GM18505 (cell line): ENCODE measurements around the gene PDS5B.
"Not testable (repeated sequence)": the region's sequence is repeated elsewhere in the genome, so short reads cannot be mapped to it uniquely, and the experiment has no call there.

Experiments
- ATAC-seq: cut with Tn5 transposase; IDR thresholded peaks from one replicate; pipeline ENCODE4 v1.9.1; 2021; ENCODE audit not compliant: unreplicated experiment
- POLR2A ChIP-seq: IDR thresholded peaks from 4 replicates; pipeline ENCODE4 v1.6.1; 2011; ENCODE audit warnings: borderline replicate concordance; ENCODE audit not compliant: insufficient read depth, insufficient read length; ENCODE audit errors: extremely low read depth

PDS5B gene

DNA sequence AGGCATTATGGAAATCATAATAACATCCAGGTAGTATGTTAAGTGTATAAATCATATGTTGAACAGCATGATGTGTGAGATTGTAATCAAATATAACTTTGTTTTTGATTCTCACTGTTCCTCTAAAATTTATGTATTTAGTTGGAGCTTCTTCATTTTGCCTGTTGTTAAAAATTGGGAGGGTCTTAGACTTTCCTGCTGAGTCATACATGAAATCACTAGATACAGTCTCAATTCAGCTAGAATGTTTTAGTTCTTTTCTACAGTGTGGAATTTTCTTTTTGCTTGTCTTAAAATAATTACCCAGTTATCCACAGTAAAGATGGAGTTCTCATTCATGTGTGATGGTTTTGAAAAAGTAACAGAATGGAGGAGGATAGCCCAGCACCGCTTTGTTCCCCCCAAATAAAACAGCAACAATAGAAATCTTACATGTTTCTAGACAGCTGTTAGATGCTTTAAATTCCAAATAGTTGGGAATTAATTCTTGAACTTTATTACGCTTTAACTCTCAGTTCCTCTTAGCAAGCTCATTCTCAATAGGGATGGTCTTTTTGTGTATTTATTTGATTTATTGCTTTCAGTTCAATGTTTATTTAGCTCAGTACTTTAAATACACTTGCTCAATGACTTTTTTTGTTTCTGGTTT is 109.5 kb downstream of the PDS5B start:
- no peak for ATAC-seq
- no peak for TF ChIP-seq POLR2A

DNA sequence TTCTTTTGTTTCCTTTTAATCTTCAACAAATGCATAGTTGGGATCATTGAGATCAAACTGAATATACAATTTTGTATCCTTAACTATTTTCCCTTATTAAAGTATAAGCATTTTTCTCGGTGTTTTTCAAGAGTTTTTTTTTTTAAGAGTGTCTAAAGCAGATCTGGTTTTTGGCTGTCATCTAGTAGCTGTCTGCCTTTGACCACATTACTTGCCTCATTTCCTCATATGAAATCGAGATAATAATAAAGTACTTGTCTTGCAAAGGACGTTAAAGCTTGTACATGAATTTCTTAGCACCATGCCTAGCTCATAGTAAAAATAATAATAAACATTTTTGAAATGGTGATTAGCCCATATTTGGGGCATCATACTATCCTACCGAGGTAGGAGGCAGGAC is 121.2 kb downstream of the PDS5B start:
- ATAC-seq, result no peak
- TF ChIP-seq POLR2A, result no peak

DNA sequence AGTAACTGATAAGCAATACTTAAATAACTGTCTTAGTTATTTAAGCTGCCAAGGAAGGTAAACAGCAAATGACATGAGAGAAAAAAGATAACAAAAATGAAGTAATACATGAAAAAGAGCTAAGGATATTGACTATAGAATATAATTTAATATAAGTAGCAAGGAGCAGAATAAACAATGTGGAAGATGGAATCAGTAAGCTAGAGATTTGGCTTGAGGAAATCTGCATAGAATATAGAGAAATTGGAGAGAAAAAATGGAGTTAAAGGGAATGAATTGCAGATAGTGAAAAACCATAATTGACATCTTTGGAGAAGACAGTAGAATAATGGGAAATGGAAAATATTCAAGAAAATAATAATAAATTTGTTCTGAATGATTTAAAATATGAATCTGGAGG is 127.1 kb downstream of the PDS5B start:
- TF ChIP-seq POLR2A, result no peak
- ATAC-seq, result no peak

DNA sequence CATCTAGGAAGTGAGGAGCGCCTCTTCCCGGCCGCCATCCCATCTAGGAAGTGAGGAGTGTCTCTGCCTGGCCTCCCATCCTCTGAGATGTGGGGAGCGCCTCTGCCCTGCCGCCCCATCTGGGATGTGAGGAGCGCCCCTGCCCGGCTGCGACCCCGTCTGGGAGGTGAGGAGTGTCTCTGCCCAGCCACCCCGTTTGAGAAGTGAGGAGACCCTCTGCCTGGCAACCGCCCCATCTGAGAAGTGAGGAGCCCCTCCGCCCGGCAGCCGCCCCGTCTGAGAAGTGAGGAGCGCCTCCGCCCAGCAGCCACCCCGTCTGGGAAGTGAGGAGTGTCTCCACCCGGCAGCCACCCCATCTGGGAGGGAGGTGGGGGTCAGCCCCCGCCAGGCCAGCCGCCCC is 129.9 kb downstream of the PDS5B start:
- ATAC-seq, result not testable (repeated sequence)

DNA sequence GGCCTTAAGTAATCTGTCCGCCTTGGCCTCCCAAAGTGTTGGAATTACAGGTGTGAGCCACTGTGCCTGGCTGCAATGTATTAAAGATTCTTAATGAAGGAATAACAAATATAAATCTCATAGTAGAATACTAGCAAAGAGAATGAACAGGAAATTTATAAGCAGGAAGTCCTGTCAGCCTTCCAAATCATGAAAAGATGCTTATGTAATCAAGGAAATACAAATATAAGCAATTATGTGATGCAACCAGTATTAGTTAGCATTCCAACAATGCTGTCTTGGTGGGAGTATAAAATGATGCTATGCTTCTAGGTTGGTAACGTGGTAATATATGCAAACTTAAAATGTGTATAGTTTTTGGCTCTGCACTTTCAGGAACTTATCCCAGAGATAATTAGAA is 133.8 kb downstream of the PDS5B start:
- ATAC-seq, result no peak

DNA sequence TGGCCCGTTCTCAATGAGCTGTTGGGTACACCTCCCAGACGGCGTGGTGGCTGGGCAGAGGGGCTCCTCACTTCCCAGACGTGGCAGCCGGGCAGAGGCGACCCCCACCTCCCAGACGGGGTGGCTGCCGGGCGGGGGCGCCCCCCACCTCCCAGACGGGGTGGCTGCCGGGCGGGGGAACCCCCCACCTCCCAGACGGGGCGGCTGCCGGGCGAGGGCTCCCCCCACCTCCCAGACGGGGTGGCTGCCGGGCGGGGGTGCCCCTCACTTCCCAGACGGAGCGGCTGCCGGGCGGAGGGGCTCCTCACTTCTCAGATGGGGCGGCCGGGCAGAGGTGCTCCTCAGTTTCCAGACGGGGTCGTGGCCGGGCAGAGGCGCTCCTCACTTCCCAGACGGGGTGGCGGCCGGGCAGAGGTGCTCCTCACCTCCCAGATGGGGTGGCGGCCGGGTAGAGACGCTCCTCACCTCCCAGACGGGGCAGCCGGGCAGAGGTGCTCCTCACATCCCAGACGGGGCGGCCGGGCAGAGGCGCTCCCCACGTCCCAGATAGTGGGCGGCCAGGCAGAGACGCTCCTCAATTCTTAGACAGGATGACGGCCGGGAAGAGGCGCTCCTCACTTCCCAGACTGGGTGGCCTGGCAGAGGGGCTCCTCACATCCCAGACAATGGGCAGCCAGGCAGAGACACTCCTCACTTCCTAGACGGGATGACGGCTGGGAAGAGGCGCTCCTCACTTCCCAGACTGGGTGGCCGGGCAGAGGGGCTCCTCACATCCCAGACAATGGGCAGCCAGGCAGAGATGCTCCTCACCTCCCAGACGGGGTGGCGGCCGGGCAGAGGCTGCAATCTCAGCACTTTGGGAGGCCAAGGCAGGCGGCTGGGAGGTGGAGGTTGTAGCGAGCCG is 135.1 kb downstream of the PDS5B start:
- not testable (repeated sequence) for ATAC-seq

More for the DNA sequence above, 133.8 kb downstream of the PDS5B start:
- TF ChIP-seq POLR2A, result no peak

DNA sequence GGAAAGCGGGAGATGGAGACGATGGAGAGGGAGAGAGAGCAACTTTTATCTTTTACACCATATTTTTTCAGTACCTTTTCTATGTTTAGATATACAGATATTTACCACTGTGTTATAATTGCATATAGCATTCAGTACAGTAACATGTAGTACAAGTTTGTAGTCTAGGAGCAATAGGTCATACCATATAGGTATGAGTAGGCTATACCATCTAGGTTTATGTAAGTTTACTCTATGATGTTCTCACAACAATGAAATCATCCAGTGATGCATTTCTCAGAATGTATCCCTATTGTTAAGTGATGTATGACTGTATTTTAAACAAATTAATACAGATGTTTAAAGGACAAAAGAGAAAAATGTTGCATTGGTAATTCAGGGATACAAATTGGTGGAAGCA is 136.1 kb downstream of the PDS5B start:
- ATAC-seq, result no peak
- no peak for TF ChIP-seq POLR2A

DNA sequence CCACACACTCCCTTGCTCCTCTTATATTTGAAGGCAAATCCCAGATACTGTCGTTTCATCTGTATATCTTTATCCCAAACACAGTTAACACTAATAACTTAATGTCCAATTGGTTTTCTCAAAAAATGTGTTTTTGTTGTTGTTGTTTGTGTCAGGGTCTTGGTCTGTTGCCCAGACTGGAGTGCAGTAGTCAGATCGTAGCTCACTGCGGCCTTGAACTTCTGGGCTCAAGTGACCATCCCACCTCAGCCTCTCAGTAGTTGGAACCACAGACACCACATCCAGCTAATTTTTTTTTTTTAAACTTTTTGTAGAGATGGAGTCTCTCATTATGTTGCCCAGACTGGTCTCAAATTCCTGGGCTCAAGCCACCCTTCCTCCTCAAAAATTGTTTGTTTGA is 137.7 kb downstream of the PDS5B start:
- TF ChIP-seq POLR2A, result no peak
- no peak for ATAC-seq

DNA sequence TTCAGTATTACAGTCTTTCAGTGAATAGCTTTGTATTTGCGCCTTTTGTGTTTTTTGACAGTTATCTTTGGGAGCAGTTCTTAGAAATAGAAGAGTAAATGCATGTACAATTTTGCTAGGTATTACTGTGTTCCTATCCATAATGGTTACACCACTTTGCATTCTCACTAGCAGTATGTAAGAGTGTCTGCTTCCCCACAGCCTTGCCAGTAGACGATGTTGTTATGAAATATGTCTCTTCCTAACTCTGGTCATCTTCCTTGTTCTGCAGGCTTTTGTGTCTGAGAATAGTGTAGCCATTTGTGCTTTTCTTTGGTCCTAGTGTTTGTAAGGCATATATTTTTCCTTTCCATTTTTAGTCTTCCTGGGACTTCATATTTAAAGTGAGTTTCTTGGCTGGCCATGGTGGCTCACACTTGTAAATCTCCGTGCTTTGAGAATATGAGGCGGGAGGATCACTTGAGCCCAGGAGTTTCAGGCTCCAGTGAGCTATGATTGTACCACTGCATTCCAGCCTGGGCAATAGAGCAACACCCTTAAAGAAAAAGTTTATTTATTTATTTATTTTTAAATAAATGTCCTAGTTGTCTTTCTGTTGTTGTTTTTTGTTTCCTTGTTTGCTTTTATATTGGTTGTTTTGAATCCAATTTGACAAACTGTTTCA is 140.3 kb downstream of the PDS5B start:
- no peak for TF ChIP-seq POLR2A
- no peak for ATAC-seq

DNA sequence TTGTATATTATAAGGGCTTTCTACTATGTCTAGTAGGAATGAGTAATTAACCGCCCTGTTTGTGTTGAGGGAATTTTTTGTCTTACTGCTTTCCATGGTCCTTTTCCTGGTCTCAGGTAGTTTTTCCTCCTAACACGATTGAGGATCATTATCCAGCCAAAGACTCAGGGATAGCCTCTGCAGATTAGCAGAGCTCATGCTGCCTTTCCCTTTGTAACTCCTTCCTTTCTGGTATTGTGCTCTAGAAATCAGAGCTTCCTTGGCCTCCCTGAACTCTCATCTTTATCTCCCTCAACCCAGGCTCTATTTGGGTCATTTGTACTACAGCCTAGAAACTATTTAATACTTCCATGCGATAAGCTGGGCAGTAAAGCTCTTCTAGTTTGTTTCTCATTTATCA is 142.1 kb downstream of the PDS5B start:
- no peak for TF ChIP-seq POLR2A
- no peak for ATAC-seq

DNA sequence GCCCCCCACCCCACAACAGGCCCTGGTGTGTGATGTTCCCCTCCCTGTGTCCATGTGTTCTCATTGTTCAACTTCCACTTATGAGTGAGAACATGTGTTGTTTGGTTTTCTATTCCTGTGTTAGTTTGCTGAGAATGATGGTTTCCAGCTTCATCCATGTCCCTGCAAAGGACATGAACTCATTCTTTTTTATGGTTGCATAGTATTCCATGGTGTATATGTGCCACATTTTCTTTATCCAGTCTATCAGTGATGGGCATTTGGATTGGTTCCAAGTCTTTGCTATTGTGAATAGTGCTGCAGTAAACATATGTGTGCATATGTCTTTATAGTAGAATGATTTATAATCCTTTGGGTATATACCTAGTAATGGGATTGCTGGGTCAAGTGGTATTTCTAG is 142.8 kb downstream of the PDS5B start:
- not testable (repeated sequence) for ATAC-seq

DNA sequence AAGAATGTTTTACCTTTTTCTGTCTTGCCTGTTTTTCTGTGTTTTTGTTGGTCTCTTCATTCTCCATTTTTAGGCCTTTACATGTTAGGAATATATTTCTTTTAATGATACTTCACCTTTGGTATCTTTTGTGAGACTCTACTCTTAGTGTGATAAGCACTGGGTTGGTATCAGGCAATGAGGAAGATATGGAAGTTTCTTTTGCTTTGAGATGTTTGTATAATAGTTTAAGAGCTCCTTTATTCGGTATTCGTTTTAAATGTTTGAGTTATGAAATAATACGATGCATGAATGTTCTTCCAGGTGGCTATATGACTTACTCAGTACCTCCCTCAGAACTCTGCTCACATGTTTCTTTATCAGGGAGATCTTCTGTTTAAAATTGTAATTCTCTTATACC is 144.8 kb downstream of the PDS5B start:
- ATAC-seq, result no peak
- no peak for TF ChIP-seq POLR2A

DNA sequence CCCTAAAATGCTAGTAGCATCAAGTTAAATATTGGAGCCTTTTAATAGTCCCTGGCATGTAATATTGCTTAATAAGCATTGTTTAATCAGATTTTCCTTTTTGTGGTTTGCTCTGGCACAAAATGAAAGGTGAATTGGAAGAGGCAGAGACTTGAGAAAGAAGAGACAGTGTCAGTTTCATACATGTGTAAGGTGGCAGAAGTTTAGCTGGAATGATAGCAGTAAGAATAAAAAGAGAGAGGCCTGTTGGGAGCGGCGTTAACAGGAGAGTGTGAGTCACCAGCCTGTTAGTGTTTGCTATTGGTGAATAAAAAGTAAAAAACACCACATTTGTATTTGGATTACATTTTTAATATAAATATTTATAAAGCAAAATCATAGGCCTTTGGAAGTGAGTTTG is 145.3 kb downstream of the PDS5B start:
- no peak for ATAC-seq
- TF ChIP-seq POLR2A, result no peak

DNA sequence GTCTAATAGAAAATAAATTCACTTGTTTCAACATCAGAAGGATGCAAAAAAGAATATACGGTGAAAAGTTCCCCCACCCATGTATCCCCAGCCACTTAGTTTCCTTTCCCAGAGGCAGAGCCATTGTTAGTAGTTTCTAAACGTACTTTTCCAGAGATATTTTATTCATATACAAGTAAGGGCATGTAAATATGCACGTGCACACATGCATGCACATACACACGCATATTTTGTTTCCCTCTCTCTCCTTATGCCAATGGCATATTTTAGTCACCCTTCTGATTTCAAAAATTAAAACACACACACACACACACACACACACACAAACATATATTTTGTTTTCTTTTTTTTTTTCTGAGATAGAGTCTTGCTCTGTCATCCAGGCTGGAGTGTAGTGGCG is 147.4 kb downstream of the PDS5B start:
- no peak for TF ChIP-seq POLR2A
- no peak for ATAC-seq
